Pulmonary artery endothelial cell (primary cell): ENCODE results near the gene ESRRB. TPM values are rescaled to one million over a fixed set of nuclear protein-coding genes. Genes with fewer than 3 reads are reported as not detected.

Source experiments
- DNase-seq: peaks from one replicate; pipeline ENCODE4 v3.0.0-alpha.2; 2011; ENCODE audit warnings: low read depth, low spot score
- total RNA-seq: library from RNA; depleted of rRNA; stranded (reverse); fragments of >200 nt; gene quantifications from 2 replicates; pipeline ENCODE4 v1.2.3, GENCODE V29; 2014

ESRRB gene
- total RNA-seq, 1 donor from 2014 or later, result not detected

GRCh38 chr14:76537906-76538647, 162.1 kb downstream of the ESRRB start:
- DNase-seq, result no peak

- DNase-seq, result no peak
Observed at GRCh38 chr14:76538648-76539008, 162.7 kb downstream of the ESRRB start.

DNA sequence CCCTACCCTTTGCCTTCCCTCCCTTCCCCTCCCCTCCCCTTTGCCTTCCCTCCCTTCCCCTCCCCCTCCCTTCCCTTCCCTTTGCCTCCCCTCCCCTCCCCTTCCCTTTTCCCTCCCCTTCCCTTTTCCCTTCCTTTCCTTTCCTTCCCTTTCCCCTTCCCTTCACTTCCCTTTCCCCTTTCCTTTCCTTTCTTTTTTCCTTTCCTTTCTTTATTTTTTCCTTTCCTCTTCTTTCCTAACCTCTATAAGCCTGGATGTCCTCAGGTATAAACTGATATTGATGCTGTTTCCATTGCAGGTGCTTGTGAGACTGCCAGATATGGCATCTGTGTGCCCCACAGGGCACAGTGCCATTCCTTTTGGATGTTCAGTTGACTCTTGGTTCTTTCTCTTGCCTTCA, 163.2 kb downstream of the ESRRB start:
- DNase-seq, result no peak

GRCh38 chr14:76541594-76542219, 165.8 kb downstream of the ESRRB start:
- DNase-seq, result no peak

GRCh38 chr14:76546426-76547221, 170.7 kb downstream of the ESRRB start:
- no peak for DNase-seq

- DNase-seq, result no peak
Observed at GRCh38 chr14:76547831-76548230, 171.9 kb downstream of the ESRRB start.

GRCh38 chr14:76550534-76550933, 174.6 kb downstream of the ESRRB start:
- DNase-seq, result no peak

DNA sequence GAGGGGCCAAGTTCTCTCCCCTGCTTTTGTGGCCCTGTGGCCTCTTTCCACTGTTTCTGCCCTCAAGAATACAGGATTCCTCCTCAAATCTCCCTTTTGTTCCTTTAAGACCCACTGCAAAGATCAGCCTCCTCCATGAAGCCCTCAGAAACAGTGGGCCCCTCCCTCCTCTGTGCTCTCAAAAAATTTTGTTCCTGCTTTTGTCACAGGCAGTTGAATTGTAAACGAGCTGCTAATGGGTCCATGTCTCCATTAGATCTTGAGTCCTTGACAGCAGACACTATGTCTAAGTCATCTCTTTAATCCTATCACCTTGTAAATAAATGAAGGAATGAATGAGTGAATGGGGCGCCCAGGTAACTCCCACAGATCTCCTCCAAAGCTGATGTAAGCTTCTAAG, 175.2 kb downstream of the ESRRB start:
- DNase-seq, result no peak

Other genes with a start within 250 kb of the ESRRB start
- 44.2 and 69.1 TPM in 2 replicates for gene GPATCH2L, start 224.2 kb upstream of the ESRRB start, total RNA-seq